K562 (cell line): Measurements from ENCODE around the gene BEST4. TPM values are rescaled to one million over a fixed set of nuclear protein-coding genes. Genes with fewer than 3 reads are reported as not detected.
A peak's percentile ranks its signal among the peaks of the same experiment; 100 is the strongest.

Source experiments
- BHLHE40 ChIP-seq: IDR thresholded peaks from 2 replicates; pipeline ENCODE4 v1.6.1; 2011; ENCODE audit warnings: low read length, improper control_type of control experiment
- CEBPG ChIP-seq, 3 experiments: fragments of 200-800 bp in 1 of 3; sonication (Bioruptor generic) in 1 of 3; sonication (generic) in 1 of 3; formaldehyde crosslinking in 1 of 3; IDR thresholded peaks in 2 of 3; conservative IDR thresholded peaks in 1 of 3; 2 replicates each; pipeline versions ENCODE4 v1.6.1 to v1.8.0; 2016 to 2022; ENCODE audit warnings: missing compliant biosample characterization in 2 of 3, missing genetic modification characterization in 2 of 3, mild to moderate bottlenecking in 1 of 3, missing genetic modification reagents in 1 of 3
- DPF2 ChIP-seq: fragments of 450-650 bp; IDR thresholded peaks from 2 replicates; pipeline ENCODE4 v1.6.1; 2016
- ESRRA ChIP-seq: fragments of 450-650 bp; IDR thresholded peaks from 2 replicates; pipeline ENCODE4 v1.6.1; 2014; ENCODE audit warnings: low read depth, mild to moderate bottlenecking, moderate library complexity, borderline replicate concordance
- FOXM1 ChIP-seq, 2 experiments: fragments of 450-650 bp in 1 of 2; sonication (generic) in 1 of 2; formaldehyde crosslinking in 1 of 2; IDR thresholded peaks; 2 replicates each; pipeline versions ENCODE4 v1.6.1 to v1.9.0; 2017 to 2022; ENCODE audit warnings: low read depth in 2 of 2, mild to moderate bottlenecking in 2 of 2, missing genetic modification reagents in 1 of 2, moderate library complexity in 1 of 2
- HCFC1 ChIP-seq: IDR thresholded peaks from 2 replicates; pipeline ENCODE4 v1.6.1; 2012; ENCODE audit warnings: low read depth, low read length, improper control_type of control experiment
- ID3 ChIP-seq, 2 experiments: fragments of 250-450 bp in 1 of 2; fragments of 450-650 bp in 1 of 2; sonication (Bioruptor Pico) in 1 of 2; IDR thresholded peaks; 2 replicates each; pipeline versions ENCODE4 v1.6.1 to v1.8.0; 2016 to 2021; ENCODE audit warnings: mild to moderate bottlenecking in 2 of 2, moderate library complexity in 2 of 2, missing compliant biosample characterization in 1 of 2, missing genetic modification characterization in 1 of 2
- KAT7 ChIP-seq: sonication (generic); formaldehyde crosslinking; IDR thresholded peaks from 2 replicates; pipeline ENCODE4 v1.8.0; 2022; ENCODE audit warnings: missing genetic modification reagents, mild to moderate bottlenecking, borderline replicate concordance
- KLF6 ChIP-seq: fragments of 250-450 bp; sonication (Bioruptor Pico); IDR thresholded peaks from 2 replicates; pipeline ENCODE4 v1.4.0; 2020; ENCODE audit warnings: mild to moderate bottlenecking, moderate library complexity, borderline replicate concordance
- RBBP5 ChIP-seq: fragments of 200-600 bp; sonication (generic); IDR thresholded peaks from 2 replicates; pipeline ENCODE4 v1.6.1; 2012; ENCODE audit warnings: borderline replicate concordance, mild to moderate bottlenecking, low read length, control low read depth, inconsistent platforms; ENCODE audit not compliant: insufficient read depth, poor library complexity, severe bottlenecking
- RBM39 ChIP-seq: fragments of 200-400 bp; formaldehyde crosslinking; optimal IDR thresholded peaks from 2 replicates; pipeline ENCODE3; 2018; ENCODE audit warnings: low read depth, low read length
- SMARCA4 ChIP-seq: fragments of 450-650 bp; IDR thresholded peaks from 2 replicates; pipeline ENCODE4 v1.6.1; 2016
- SPI1 ChIP-seq: IDR thresholded peaks from 2 replicates; pipeline ENCODE4 v1.6.1; 2011; ENCODE audit warnings: low read depth, low read length, control low read depth, borderline replicate concordance
- ZBTB34 ChIP-seq: fragments of 250-450 bp; sonication (Bioruptor Pico); IDR thresholded peaks from 2 replicates; pipeline ENCODE4 v1.8.0; 2021; ENCODE audit warnings: mild to moderate bottlenecking, moderate library complexity
- ZNF253 ChIP-seq: fragments of 250-450 bp; sonication (Bioruptor Pico); conservative IDR thresholded peaks from 2 replicates; pipeline ENCODE4 v1.6.1; 2021; ENCODE audit warnings: mild to moderate bottlenecking
- ZNF766 ChIP-seq: fragments of 200-800 bp; sonication (Bioruptor generic); conservative IDR thresholded peaks from 2 replicates; pipeline ENCODE4 v1.6.1; 2016; ENCODE audit warnings: missing genetic modification characterization, missing compliant biosample characterization
- polyA plus RNA-seq, 8 experiments: library from polyadenylated mRNA; depleted of rRNA in 4 of 8; stranded (reverse) in 5 of 8; unstranded in 3 of 8; fragments of >200 nt; fragmentation: Nextera tagmentation in 2 of 8; fragmentation: Illumina TruSeq in 1 of 8; extraction: Ambion mirVana in 2 of 8; extraction: Trizol in 1 of 8; gene quantifications; 2 replicates each; pipeline versions ENCODE4 v1.2.1 to v1.2.3, GENCODE V29; 2011 to 2014; ENCODE audit warnings: inconsistent platforms in 1 of 8, missing spikeins in 1 of 8
- total RNA-seq, 7 experiments: library from RNA; depleted of rRNA in 6 of 7; stranded (reverse); fragments of >200 nt in 6 of 7; fragmentation: Illumina TruSeq in 2 of 7; extraction: Trizol in 2 of 7; gene quantifications; 2 replicates each; pipeline versions ENCODE4 v1.2.1 to v1.2.3, GENCODE V29; 2011 to 2021; ENCODE audit warnings: low replicate concordance in 1 of 7

The BEST4 gene
- total and polyA plus RNA-seq, 9 of the 15 experiments (the other 6 are each of a cell fraction or from before 2014, with no cell fraction given) = 0.07 to 0.11 TPM; not detected in 7

GRCh38 chr1:44807364-44808062, 19.5 kb upstream of the BEST4 start (continued):
- TF ChIP-seq CEBPG (CRISPR knock-in tag; IDR thresholded peaks at IDR 0.05) (peak; percentile 82; the same call in 1 of the 2 replicates), CEBPG (tag; conservative IDR thresholded peaks at IDR 0.05 in 1 of 2, IDR thresholded peaks at IDR 0.05 in 1 of 2) (peak in 1 of 2 experiments; percentile 60; a peak in 1 of 4 replicates), FOXM1 (IDR thresholded peaks at IDR 0.05; ENCODE audit: low read depth) (peak; percentile 41; the same call in 1 of the 2 replicates), FOXM1 (CRISPR knock-in tag; IDR thresholded peaks at IDR 0.05; ENCODE audit: low read depth) (no peak), RBM39 (peak; percentile 79), HCFC1 (peak; percentile 50; the same call in 1 of the 2 replicates), ZNF253 (CRISPR knock-in tag) (no peak), ZNF766 (CRISPR knock-in tag) (peak; percentile 54), SPI1 (peak; percentile 94), SMARCA4 (peak; percentile 87), DPF2 (peak; percentile 95), BHLHE40 (peak; percentile 81), ZBTB34 (CRISPR knock-in tag) (peak; percentile 74), KAT7 (CRISPR knock-in tag) (peak; percentile 92), RBBP5 (peak; percentile 89), KLF6 (peak; percentile 60; the same call in 1 of the 2 replicates), ID3 (CRISPR knock-in tag; IDR thresholded peaks at IDR 0.05) (no peak), ID3 (tag; IDR thresholded peaks at IDR 0.05) (peak; percentile 95), ESRRA (peak; percentile 92)
